Measurements from ENCODE around the gene HYCC1.
A peak's percentile ranks its signal among the peaks of the same experiment; 100 is the strongest.
"Not testable (repeated sequence)": the region's sequence is repeated elsewhere in the genome, so short reads cannot be mapped to it uniquely, and the experiment has no call there.

Gene HYCC1

DNA sequence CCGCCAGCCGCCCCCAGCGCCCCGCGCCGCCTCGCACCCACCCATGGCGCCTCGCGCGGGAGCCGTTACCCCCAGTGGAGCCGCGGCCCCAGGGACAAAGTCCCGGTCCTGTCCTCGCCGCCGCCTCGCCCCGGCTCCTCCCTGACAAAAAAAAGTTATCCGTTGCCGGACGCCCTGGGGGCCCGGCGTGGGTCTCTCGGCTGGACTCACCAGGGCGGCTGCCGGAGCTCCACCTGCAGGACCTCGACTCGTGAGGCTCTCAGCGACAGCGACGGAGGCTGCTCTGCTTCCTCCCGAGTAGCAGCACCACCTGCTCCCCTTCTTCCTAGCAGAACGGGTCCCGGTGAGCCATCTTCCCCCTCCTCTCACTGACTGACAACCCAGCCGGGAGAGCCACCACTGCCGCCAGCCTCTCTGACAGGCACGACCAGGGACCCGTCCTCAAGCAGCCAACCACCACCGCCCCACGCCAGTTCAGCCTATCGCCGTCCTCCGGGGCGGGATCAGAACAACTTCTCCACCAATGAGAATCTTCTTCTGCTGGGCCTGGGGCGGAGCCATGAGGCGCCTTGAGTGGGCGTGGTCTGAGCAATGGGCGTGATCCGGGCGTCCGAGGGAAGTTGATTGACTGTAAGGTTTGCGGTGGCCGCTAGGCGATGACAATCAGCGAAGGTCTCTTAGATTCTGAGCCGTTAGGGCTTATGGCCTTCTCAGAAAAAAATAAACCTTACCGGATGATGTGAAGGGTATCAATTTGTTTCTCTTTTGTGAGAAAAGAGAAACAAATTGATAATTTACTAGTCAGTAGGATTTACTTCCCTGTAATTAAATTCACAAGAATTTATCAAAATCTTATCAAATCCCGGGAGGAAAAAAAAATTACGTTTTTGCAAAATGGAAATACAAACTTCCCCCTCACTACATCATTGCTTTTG, at the start of gene HYCC1:
HYCC1 (minus strand) TSS at position 416 of the 935 bp plus-strand sequence. CDS start 23,019 bp downstream, outside the sequence.
- DNase-seq (ENCODE audit: low read depth in 2 of 2): peak; percentile 97

- DNase-seq (ENCODE audit: low read depth in 2 of 2): no peak
These were observed 48.5 kb upstream of the HYCC1 start for GRCh38 chr7:23062452-23062851.

GRCh38 chr7:23061327-23061726, 47.4 kb upstream of the HYCC1 start:
- DNase-seq (ENCODE audit: low read depth in 2 of 2): no peak

DNA sequence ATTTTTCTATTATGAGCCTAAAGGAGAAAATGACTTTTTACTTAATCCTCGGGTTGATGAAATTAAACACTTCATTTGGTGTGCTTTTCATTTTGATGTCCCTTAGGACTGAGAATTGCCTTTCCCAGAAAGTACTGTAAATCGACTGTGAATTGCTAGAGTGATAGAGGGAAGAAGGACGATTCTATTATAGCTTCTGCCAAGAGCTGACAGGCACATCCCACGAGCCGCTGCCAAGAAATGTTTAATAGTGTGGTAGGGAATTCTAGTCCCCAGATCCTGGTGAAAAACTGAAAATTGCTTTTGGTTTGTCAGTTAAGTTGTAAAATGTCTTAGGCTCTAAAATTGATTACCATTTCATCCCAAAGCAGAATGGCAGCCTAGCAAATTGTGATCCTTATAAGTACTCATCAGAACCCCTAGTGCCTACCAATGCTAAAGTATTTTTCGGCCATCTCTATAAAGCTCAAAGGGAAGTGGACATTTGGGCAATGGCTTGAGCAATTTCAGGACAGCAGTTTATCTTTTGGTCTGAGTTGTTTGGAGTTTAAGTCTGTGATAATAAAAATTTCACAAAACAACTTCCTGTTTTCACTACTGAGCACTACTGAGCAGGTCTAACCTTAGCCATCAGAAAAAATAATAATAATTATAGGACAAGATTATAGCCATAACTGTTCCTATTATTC, 44.6 kb upstream of the HYCC1 start:
- no peak for DNase-seq (ENCODE audit: low read depth in 2 of 2)

GRCh38 chr7:23055582-23056178, 41.8 kb upstream of the HYCC1 start:
- peak; percentile 11 for DNase-seq (ENCODE audit: low read depth in 2 of 2)

GRCh38 chr7:23051124-23051485, 37.2 kb upstream of the HYCC1 start:
- DNase-seq (ENCODE audit: low read depth in 2 of 2): not testable (repeated sequence)

GRCh38 chr7:23046336-23046735, 32.4 kb upstream of the HYCC1 start:
- not testable (repeated sequence) for DNase-seq (ENCODE audit: low read depth in 2 of 2)

DNA sequence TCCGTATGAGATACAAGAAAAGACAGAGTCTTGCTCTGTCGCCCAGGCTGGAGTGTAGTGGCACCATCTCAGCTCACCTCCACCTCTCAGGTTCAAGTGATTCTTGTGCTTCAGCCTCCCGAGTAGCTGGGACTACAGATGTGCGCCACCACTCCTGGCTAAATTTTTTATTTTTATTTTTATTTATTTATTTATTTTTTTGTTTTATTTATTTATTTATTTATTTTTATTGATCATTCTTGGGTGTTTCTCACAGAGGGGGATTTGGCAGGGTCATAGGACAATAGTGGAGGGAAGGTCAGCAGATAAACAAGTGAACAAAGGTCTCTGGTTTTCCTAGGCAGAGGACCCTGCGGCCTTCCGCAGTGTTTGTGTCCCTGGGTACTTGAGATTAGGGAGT, 31.2 kb upstream of the HYCC1 start:
- not testable (repeated sequence) for DNase-seq (ENCODE audit: low read depth in 2 of 2)

- no peak for DNase-seq (ENCODE audit: low read depth in 2 of 2)
These were observed 30.7 kb upstream of the HYCC1 start for GRCh38 chr7:23044581-23044980.

GRCh38 chr7:23043441-23043840, 29.5 kb upstream of the HYCC1 start:
- no peak for DNase-seq (ENCODE audit: low read depth in 2 of 2)

GRCh38 chr7:23039674-23040073, 25.7 kb upstream of the HYCC1 start:
- DNase-seq (ENCODE audit: low read depth in 2 of 2): not testable (repeated sequence)

DNA sequence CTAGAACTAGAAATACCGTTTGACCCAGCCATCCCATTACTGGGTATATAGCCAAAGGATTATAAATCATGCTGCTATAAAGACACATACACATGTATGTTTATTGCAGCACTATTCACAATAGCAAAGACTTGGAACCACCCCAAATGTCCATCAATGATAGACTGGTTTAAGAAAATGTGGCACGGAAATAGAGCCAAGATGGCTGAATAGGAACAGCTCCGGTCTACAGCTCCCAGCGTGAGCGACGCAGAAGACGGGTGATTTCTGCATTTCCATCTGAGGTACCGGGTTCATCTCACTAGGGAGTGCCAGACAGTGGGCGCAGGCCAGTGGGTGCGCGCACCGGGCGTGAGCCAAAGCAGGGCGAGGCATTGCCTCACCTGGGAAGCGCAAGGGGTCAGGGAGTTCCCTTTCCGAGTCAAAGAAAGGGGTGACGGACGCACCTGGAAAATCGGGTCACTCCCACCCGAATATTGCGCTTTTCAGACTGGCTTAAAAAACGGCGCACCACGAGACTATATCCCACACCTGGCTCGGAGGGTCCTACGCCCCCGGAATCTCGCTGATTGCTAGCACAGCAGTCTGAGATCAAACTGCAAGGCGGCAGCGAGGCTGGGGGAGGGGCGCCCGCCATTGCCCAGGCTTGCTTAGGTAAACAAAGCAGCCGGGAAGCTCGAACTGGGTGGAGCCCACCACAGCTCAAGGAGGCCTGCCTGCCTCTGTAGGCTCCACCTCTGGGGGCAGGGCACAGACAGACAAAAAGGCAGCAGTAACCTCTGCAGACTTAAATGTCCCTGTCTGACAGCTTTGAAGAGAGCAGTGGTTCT, 21.8 kb upstream of the HYCC1 start:
- not testable (repeated sequence) for DNase-seq (ENCODE audit: low read depth in 2 of 2)

GRCh38 chr7:23027261-23027660, 13.3 kb upstream of the HYCC1 start:
- DNase-seq (ENCODE audit: low read depth in 2 of 2): no peak

GRCh38 chr7:23026164-23026563, 12.2 kb upstream of the HYCC1 start:
- no peak for DNase-seq (ENCODE audit: low read depth in 2 of 2)

GRCh38 chr7:23024454-23024853, 10.5 kb upstream of the HYCC1 start:
- no peak for DNase-seq (ENCODE audit: low read depth in 2 of 2)

DNA sequence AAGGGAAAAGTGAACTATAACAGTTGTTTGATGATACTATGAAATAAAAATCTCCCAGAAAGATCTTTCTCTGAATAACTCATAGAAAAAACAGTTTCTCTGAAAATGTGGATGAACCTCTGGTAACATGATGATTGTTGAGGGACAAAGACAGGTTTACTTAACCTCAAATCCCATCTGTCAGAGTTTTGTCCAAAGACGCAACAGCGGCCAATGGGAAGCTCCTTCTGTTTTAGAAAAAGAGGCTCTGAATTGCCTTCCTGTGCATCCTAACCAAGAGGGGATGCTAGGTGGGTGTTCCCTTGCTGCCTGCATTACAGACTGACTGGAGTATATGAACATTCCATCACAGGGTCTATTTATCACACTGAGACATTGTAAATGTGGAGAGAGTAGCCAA, 8.9 kb upstream of the HYCC1 start:
- DNase-seq (ENCODE audit: low read depth in 2 of 2): no peak

- no peak for DNase-seq (ENCODE audit: low read depth in 2 of 2)
These were observed 8.4 kb upstream of the HYCC1 start for GRCh38 chr7:23022258-23022769.

GRCh38 chr7:23021596-23021995, 7.7 kb upstream of the HYCC1 start:
- no peak for DNase-seq (ENCODE audit: low read depth in 2 of 2)

GRCh38 chr7:23020742-23021401, 6.9 kb upstream of the HYCC1 start:
- no peak for DNase-seq (ENCODE audit: low read depth in 2 of 2)

DNA sequence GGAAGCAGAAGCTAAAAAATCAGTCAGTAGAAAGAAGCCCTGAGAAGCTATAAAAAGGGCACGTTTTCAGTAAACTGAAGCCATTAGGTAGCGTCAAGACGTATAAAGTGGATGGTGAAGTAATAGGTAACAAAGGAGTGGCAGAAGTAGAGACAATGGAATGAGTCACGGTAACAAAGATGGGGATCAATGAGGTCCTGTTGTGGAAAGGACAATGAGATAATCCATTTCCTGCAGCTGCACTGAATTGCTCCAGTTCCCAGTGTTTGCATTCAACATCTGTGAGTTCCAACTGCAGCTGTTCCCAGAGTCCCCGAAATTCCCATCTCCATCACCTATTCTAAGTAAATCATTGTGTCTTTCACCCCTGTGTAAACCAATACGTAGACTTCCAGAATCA, 4.8 kb upstream of the HYCC1 start:
- DNase-seq (ENCODE audit: low read depth in 2 of 2): no peak

DNA sequence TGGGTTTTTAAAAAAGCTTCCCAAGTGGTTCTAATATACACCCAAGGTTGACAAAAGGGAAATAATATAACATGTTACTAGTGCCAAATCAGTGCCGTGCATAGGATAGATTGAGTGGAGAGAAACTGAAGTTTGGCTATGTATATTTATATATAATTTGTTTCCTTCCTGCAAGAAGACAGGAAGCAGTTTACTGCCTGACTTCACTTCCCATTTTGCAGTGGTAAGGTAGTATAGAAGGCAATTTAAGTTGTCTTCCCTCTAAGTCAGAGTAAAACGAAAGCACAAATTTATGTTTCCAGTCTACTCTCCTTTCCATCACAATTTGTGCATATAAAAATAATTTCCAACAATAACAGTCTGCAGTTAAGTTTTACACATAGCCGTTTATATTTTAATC, 3.4 kb upstream of the HYCC1 start:
- no peak for DNase-seq (ENCODE audit: low read depth in 2 of 2)
